CD4-positive, alpha-beta T cell treated with Interleukin-6 at 100 ng/mL for 8 hours (primary cell): ENCODE measurements around the gene ZBTB16.
A peak's percentile ranks its signal among the peaks of the same experiment; 100 is the strongest.

Experiments
- DNase-seq: peaks from one replicate; pipeline ENCODE4 v3.0.0-alpha.2; 2020; ENCODE audit warnings: mixed read lengths, low spot score

Gene ZBTB16

DNA sequence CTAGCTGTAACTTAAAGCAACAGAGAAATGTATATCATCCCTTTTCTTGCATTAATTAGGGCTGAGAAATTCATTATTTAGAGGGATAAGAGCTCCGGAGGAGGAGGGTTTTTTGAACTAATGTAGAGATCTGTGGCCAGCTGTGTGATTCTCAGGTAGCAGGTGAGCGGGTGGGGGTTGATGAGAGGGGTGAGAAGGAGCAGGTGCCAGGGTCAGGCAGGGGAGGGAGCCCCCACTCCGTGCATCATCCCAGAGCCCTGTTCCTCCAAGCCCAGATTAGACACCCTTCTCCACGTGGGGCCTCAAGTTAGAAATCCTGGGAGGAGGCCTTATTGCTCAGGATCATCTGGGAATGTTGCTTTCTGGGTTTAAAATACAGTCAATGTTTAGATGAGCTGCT lies 24.9 kb downstream of the ZBTB16 start:
- no peak for DNase-seq

DNA sequence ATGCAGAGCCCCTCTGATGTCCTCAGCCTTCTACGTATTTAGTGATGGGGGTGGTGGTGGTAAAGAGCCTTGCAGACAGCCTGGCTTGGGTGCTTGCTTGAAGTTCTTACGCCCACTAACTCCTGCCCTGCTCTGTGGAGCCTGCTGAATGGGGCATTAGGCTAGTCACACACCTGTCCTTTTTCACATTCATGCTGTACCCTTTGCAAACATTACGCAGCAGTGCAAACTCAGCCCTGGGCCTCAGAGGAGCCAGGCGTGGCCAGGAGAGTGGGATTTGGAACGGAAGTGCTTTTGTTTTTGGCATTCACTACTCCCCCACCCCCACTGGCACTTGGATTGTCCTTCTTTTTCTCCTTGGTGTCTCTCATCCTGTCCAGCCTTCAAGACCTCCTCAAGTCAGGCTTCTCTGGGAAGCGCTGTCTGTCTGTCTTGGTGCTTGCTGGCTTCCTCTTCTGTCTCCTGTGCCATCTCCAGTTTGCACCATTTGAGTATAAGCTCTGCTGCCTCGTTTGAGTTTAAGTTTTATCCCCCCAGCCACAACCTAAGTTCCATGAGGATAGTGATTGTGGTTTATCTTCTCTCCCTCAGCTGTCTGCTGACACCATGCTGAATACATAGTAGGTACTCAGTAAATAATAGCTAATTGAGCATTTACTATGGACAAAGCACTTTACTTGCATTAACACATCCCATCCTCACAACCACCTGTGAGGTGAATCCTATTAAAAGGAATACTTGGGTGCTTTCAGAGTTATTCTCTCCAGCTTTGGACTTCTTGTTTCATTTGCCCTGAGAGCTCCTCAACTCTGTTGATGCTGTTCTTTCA lies 26.7 kb downstream of the ZBTB16 start:
- no peak for DNase-seq

DNA sequence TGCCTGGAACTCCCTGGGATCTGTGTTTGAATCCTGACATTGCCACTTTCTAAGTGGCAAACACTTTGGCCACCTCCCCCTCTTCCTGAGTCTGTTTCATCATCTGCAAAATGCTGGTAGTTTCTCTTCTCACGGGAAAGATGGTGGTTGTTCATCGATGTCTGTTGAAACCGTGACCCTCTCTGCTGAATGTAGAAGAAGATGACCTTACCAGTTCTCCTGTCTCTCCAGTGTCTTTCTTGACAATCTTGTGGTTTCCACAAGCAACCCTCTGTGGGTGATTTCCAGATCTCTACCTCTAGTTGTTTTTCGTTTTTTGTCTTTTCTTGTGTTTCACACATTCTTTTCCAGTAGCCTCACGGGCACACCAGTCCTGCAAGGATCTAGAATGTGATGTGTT lies 27.5 kb downstream of the ZBTB16 start:
- no peak for DNase-seq

DNA sequence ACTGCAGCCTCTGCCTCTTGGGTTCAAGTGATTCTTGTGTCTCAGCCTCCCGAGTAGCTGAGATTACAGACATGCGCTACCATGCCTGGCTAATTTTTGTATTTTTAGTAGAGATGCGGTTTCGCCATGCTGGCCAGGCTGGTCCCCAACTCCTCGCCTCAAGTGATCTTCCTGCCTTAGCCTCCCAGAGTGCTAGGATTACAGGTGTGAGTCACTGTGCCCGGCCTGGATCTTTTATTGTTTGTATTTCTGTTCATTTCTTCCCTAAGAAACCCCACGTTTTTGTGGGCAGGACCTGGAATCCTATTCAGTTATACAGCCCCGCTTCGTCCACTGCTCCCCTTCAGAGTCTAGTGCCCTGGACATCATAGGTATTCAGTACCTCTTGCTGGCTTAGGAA lies 28.7 kb downstream of the ZBTB16 start:
- no peak for DNase-seq

DNA sequence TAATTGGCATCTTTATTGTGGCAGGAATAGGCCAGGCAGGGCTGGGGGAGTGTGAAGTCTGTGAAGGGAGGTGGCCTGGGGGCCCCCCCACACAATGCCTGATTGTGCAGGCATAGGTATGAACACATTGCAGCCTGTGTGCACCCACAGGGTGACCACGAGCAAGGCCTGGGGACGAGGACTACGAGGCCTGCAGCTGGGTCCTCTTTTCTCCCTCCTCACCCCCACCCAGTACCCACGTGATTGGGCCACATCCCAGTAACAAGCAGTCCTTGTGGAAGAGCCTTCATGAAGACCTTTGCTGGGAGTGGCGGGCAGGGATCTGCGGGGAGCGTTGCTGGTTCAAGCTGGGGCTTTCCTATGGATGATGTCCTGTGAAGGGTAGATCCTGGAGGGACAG lies 29.3 kb downstream of the ZBTB16 start:
- no peak for DNase-seq

DNA sequence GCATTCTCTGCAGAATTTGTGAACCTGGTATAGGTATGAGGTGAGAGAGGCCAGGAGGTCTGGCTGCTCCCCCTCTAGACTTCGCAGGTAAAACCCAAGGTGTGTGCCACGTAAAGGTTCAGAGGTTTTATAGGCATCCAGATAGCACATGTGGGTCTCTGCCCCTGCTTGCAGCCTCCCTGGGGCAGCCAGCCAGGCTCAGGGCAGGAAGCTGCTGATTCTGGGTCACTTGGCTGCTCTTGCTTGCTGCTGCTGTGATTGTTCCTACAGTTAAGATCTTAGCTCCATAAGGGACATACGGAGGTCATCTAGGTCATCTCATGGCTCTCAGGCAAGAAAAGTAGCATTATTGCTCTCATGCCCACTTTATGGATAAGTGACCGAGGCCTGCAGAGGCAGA lies 30.2 kb downstream of the ZBTB16 start:
- no peak for DNase-seq

GRCh38 chr11:114090225-114090910 lies 30.9 kb downstream of the ZBTB16 start:
- no peak for DNase-seq

GRCh38 chr11:114090976-114091375 lies 31.5 kb downstream of the ZBTB16 start:
- DNase-seq = no peak

DNA sequence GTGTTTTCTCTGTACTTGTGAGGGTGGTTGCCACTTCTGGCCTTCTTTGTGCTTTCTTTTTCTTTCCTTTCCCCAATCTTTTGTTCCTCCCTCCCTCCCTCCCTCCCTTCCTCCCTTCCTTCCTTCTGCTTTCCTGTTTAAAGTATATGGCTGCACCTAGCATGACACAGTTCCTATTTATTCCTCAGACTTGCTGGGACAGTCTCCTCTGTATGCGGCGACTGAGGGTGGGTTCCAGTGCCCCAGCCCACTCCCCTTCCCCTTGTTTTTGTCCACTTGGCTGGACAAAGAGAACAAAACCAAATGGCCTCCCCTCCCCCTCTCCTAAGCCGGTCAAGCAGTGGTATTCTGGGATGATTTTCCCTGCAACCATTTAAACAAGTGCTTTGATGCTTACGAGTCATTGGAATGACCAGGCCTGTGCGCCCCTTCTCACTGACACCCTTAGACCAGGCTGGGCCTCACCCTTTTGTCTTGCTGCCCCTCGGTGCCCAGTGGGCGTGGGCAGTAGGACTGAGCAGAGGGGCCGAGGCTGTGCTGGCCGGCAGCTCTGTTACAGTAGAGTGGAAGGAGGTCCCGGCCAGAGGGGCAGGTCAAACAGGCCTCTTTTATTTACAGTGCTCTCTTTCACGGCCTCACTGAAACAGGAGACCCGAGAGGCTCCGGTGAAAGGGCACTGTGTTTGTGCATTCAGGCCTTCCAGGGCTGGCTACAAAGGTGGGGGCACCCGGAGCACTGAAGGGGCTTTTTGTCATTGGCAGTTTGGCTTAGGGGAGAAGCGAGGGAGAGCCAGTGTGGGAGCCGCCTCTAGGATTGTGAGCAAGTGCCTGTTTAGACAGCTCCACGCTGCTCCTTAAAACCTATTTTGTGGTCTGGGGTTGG lies 32.2 kb downstream of the ZBTB16 start:
- no peak for DNase-seq

GRCh38 chr11:114092478-114092877 lies 33.0 kb downstream of the ZBTB16 start:
- DNase-seq = no peak

DNA sequence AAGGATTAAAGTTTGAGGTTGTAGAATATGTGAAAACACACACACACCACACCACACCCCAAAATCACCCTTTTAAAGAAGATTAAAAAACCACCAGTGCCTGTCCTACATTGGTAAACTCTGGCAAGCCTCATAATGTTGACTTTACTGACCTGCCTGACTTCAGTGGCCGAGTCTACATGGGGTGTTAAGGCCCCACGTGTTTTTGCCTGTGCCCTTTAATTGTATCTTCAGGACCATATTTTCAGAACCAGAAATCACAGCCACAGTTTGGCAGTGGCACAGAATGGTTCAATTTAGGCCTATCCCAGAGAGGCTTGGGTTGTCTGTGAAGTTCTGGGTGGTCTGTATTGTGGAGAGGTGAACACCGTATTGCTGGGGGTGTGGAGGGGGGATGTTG lies 33.4 kb downstream of the ZBTB16 start:
- DNase-seq = no peak

GRCh38 chr11:114094516-114094915 lies 35.0 kb downstream of the ZBTB16 start:
- no peak for DNase-seq

GRCh38 chr11:114095899-114096298 lies 36.4 kb downstream of the ZBTB16 start:
- no peak for DNase-seq

DNA sequence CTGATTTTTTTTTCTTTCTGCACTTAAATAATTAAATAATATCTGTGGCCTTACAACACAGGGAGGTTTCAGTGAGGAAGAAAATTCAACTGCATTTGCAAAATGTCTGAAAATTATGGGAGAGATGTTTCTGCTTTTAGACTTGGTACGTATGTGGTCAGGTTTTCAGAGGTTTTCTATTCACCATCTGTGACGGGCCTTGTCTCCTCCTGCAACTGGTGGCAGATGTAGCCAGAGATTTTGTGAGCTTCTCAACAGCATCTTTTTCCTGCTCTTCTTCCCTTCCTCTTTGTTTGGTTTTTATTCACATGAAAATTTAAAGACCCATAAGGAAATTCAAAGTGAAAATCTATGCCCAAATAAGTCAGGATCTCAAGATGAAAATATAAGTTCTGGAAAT lies 38.3 kb downstream of the ZBTB16 start:
- no peak for DNase-seq

- DNase-seq = no peak
Observed at GRCh38 chr11:114098927-114099326, 39.4 kb downstream of the ZBTB16 start.

GRCh38 chr11:114099392-114100178 lies 40.1 kb downstream of the ZBTB16 start:
- no peak for DNase-seq

DNA sequence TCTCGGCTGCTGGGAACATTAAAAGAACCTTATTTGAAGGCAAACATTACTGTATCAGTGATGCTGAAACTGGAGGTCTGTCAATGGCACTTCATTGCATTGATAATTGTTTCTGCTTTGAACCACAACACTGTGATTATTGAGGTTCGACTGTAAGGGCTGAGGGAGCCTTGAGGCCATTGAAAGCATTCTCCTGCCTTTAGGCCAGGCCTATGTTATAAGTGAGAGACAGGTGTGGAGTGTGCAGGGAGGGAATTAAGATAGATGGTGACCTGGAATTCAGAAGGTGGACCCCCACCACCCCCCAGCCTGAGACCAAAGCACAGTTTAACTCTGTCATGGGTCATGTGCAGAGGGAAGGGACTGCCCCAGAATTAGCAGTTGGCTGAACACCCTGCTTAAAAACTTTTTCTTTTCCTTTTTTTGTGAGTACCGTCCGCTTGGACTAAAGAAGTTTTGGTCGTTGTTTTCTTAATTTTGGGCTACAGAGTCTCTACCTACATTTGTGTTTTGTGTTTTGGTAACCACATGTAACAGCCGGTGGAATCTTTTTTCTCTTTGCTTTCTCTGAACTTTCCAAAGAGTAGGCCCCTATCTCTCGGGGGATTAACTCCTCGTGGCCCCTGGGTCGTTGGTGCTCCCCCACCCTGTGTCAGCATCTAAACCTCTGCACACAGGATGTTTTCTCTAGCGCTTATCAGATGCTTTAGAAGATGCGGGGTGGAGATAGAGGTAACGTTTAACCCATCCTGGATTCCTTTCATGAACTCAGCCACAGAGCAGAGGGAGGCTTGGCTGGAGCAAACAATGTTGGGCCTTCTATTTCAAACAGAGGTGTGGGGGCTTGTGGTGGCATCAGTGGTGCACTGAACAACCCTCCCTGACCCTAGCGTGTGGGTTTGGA lies 43.7 kb downstream of the ZBTB16 start:
- peak; percentile 30 for DNase-seq

DNA sequence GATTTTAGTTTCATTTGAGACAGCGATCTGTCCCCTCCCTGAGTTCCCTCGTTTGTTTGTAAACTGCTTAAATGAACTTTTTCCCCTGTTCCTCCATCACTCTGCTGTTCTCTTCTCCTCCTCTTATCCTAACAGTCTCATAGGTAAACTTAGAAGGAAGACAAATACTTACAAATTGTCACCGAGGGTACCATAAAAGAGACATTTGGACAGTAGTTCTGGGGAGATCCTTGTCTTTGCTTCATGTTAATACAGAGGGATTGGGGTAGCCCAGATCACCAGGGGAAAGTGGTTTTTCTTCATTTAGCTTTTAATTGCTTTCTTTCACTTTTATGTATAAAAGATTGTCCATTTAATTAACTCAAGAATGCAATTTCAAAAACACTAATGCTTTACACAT lies 46.1 kb downstream of the ZBTB16 start:
- no peak for DNase-seq

DNA sequence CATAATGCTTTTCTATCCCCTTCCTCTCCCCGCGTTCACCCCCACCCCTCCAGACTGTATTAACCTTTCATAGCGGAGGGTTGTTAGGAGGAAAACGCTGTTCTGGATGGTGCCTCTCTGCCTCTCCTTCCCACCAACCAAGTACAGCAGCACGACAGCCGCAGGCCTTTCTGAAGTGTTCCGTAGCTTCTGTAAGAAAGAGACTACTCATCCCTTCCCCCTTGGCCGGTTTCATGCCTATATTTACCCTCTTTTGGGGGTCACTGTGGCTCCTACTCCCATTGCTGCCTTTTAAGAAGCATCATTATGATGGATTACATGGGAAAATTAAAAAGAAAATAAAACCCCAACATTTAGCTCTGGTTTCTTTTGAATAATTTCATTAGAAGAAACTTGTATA lies 46.5 kb downstream of the ZBTB16 start:
- DNase-seq = no peak

DNA sequence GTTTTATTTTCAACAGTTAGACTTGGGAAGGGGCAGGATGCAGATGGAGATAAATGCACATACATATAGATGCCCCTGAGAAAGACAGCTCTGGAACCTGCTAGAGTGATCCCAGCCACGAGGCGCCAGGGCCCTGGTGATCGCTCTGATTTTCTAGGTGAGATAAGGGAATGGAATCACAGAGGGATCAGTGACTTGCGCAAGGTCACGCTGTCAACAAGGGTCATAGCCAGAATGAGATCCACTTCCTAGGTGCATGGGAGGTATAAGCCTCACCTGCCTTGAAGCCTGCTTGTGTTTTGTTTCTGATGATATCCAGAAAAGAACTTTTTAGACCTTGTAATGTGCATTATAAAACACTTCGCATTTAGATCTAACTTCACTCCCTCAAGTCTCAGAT lies 47.5 kb downstream of the ZBTB16 start:
- no peak for DNase-seq
